GM18870 (cell line): ENCODE results near the gene OSBPL5.

Experiments
- ATAC-seq: cut with Tn5 transposase; IDR thresholded peaks from one replicate; pipeline ENCODE4 v1.9.1; 2021; ENCODE audit warnings: moderate library complexity; ENCODE audit not compliant: unreplicated experiment

OSBPL5 gene

GRCh38 chr11:3165152-3165705, at the start of gene OSBPL5:
Gene OSBPL5, minus strand, starts transcription at chr11:3165310. Its CDS starts 36,162 bp downstream, at chr11:3129148.
- no peak for ATAC-seq

- ATAC-seq = no peak
These were observed 49.2 kb upstream of the OSBPL5 start for GRCh38 chr11:3214420-3214699.

GRCh38 chr11:3213659-3214419, 48.7 kb upstream of the OSBPL5 start:
- no peak for ATAC-seq

GRCh38 chr11:3208272-3208671, 43.2 kb upstream of the OSBPL5 start:
- no peak for ATAC-seq

GRCh38 chr11:3207526-3208189, 42.5 kb upstream of the OSBPL5 start:
- ATAC-seq = no peak

GRCh38 chr11:3206922-3207204, 41.8 kb upstream of the OSBPL5 start:
- no peak for ATAC-seq

- no peak for ATAC-seq
These were observed 41.2 kb upstream of the OSBPL5 start for GRCh38 chr11:3206156-3206921.

- ATAC-seq = no peak
These were observed 40.4 kb upstream of the OSBPL5 start for GRCh38 chr11:3205261-3206155.

GRCh38 chr11:3204141-3205015, 39.3 kb upstream of the OSBPL5 start:
- ATAC-seq = no peak

- ATAC-seq = no peak
These were observed 38.3 kb upstream of the OSBPL5 start for GRCh38 chr11:3203221-3204043.

GRCh38 chr11:3202759-3203158, 37.6 kb upstream of the OSBPL5 start:
- ATAC-seq = no peak

- no peak for ATAC-seq
These were observed 37.2 kb upstream of the OSBPL5 start for GRCh38 chr11:3202305-3202704.

GRCh38 chr11:3201677-3202181, 36.6 kb upstream of the OSBPL5 start:
- ATAC-seq = no peak

GRCh38 chr11:3201112-3201581, 36.0 kb upstream of the OSBPL5 start:
- ATAC-seq = no peak

- ATAC-seq = no peak
These were observed 35.4 kb upstream of the OSBPL5 start for GRCh38 chr11:3200388-3201111.

- no peak for ATAC-seq
These were observed 34.6 kb upstream of the OSBPL5 start for GRCh38 chr11:3199537-3200295.

GRCh38 chr11:3198815-3199214, 33.7 kb upstream of the OSBPL5 start:
- no peak for ATAC-seq
